NB4 (cell line): ENCODE results near the gene SYP.

Experiments used
- DNase-seq: peaks from one replicate; pipeline ENCODE4 v3.0.0; 2010; ENCODE audit warnings: low read depth
- H3K4me3 ChIP-seq: one replicate; pipeline ENCODE4 v1.5.1; 2011; ENCODE audit warnings: mild to moderate bottlenecking, low read depth, low read length, moderate library complexity
- MYC ChIP-seq: IDR thresholded peaks from 2 replicates; pipeline ENCODE4 v1.6.1; 2011; ENCODE audit warnings: low read depth, low read length
- POLR2A ChIP-seq: IDR thresholded peaks from 2 replicates; pipeline ENCODE4 v1.6.1; 2011; ENCODE audit warnings: mild to moderate bottlenecking; ENCODE audit not compliant: insufficient read length; ENCODE audit errors: extremely low read depth
- TF ChIP-seq, protein P1 (sequence below): IDR thresholded peaks from one replicate; pipeline ENCODE4 v1.5.1; 2012; ENCODE audit warnings: low read depth, low read length
- TF ChIP-seq, protein P2 (sequence below): IDR thresholded peaks from 2 replicates; pipeline ENCODE4 v1.6.1; 2011; ENCODE audit warnings: low read depth, low read length

Gene SYP

DNA sequence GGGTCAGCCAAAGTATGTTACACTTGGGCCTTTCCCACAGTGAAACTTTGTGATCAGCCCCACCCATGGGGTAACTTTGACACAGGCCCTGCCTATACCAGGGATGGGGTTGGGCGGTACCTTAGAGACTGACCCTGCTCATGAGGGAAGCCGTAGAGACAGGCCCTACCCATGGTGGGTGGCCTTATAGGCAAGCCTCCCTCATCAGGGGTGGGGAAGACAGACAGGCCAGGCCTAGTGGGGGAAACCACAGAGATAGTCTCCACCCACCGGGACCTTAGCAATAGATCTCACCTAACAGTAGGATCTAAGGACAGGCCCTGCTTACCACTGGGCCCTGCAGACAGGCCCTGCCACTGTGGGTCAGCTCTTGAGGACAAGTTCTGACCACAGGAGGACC, 21.5 kb downstream of the SYP start:
- DNase-seq: no peak
- TF ChIP-seq MYC (no peak), POLR2A (no peak)
- TF ChIP-seq, protein P1, sequence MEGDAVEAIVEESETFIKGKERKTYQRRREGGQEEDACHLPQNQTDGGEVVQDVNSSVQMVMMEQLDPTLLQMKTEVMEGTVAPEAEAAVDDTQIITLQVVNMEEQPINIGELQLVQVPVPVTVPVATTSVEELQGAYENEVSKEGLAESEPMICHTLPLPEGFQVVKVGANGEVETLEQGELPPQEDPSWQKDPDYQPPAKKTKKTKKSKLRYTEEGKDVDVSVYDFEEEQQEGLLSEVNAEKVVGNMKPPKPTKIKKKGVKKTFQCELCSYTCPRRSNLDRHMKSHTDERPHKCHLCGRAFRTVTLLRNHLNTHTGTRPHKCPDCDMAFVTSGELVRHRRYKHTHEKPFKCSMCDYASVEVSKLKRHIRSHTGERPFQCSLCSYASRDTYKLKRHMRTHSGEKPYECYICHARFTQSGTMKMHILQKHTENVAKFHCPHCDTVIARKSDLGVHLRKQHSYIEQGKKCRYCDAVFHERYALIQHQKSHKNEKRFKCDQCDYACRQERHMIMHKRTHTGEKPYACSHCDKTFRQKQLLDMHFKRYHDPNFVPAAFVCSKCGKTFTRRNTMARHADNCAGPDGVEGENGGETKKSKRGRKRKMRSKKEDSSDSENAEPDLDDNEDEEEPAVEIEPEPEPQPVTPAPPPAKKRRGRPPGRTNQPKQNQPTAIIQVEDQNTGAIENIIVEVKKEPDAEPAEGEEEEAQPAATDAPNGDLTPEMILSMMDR: no peak
- TF ChIP-seq, protein P2, sequence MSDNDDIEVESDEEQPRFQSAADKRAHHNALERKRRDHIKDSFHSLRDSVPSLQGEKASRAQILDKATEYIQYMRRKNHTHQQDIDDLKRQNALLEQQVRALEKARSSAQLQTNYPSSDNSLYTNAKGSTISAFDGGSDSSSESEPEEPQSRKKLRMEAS: no peak
- H3K4me3 ChIP-seq: no peak overlapping the region

DNA sequence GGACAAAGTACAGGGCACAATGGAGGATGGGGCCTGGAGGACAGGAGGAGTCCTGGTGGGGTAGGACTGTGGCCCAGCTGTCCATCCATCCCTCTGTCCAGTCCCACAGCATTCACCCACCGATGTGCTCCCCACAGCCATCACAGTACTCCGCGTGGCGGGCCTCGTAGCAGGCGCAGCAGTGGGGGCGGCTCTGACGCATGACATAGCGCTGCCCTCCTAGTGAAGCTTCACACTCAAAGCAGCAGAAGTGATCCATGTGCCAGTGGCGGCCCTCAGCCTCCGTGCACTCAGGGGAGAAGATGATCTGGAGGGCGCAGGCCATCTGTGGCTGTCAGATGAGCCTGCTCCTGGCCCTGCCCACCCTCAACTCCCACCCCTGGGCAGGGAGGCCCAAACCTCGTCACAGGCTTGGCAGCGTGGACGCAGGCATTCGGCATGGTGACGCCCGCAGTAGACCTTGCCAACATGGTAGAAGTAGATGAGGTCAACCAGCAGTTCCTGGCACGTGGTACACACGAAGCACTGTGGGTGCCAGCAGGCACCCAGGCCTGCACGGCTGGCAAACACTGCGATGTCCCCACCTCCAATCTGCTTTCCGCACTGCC, 22.0 kb downstream of the SYP start:
- TF ChIP-seq MYC (no peak), POLR2A (no peak)
- TF ChIP-seq, protein P2: no peak
- TF ChIP-seq, protein P1: no peak
- H3K4me3 ChIP-seq: no peak overlapping the region
- no peak for DNase-seq

DNA sequence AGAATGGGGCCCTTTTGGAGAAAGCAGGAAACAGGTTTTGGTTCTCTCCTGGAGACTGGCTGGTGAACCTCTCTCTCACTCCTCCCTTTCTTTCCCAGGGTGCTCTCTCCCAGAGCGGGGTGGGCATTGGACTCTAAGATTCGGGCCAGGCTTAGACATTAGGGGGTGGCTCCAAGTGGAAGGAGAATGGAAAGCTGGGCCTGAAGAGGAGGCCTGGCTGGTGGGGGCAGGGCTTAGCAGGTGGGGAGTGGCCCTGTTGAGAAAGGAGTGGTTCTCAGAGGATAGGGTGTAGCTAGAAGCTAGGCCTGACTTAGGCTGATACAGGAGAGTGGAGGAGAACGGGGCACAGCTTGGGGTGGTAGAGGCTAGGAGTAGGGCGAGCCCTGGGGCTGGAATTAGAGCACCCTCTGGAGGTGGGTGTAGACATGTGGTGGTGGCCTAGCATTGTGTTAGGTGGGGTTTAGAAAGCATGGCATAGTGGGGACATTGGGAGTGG, 22.6 kb downstream of the SYP start:
- DNase-seq: peak; percentile 65
- TF ChIP-seq, protein P2: peak; percentile 67
- 0 out of 2 replicates have a peak, but pooled peaks have one; percentile 31 for TF ChIP-seq MYC
- TF ChIP-seq POLR2A: no peak
- TF ChIP-seq, protein P1: peak; percentile 30
- H3K4me3 ChIP-seq: no peak overlapping the region

DNA sequence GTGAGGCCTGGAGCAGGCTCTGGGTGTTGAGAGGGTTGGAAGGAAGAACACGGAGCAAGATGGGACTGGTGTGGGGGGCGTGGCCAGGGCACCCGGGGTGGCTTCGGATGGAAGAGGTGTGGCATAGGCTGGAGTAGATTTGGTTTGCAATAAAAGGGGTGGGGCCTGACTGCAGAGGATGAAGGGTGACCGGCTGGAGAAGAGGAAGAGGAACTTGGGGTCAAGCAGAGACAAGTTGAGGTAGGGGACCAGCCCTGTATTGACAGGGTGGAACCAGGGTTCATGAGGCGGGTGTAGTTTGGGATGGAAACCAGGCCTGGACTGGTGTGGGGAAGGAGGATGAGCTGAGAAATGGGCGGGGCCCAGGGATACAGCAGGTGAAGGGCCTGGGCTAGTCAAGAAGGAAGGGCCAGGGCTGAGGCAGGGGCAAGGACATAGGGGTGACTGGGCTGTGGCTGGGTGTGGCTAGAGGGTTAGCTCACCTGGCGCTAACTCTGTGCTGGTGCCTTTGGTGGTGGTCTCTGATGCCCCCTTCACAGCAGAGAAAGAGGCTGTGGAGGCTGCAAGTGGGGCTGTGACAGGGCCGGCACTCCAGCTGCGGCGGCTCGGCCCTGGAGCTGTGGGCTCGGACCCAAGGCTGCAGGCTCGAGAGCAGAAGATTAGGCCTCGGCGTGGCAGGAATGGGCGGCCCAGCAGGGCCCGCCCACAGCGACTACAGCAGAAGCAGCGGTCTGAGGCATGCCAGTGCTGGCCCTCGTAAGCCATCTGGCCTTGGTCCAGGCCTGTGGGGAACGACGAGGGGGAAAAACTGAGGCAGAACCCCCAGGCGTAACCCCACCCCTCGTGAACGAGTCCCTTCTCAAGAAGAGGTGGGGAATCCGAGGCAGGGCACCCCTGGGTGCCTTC, 23.3 kb downstream of the SYP start:
- TF ChIP-seq, protein P2: no peak
- TF ChIP-seq MYC: no peak
- TF ChIP-seq, protein P1: no peak
- no peak overlapping the region for H3K4me3 ChIP-seq
- peak; percentile 67 for DNase-seq

DNA sequence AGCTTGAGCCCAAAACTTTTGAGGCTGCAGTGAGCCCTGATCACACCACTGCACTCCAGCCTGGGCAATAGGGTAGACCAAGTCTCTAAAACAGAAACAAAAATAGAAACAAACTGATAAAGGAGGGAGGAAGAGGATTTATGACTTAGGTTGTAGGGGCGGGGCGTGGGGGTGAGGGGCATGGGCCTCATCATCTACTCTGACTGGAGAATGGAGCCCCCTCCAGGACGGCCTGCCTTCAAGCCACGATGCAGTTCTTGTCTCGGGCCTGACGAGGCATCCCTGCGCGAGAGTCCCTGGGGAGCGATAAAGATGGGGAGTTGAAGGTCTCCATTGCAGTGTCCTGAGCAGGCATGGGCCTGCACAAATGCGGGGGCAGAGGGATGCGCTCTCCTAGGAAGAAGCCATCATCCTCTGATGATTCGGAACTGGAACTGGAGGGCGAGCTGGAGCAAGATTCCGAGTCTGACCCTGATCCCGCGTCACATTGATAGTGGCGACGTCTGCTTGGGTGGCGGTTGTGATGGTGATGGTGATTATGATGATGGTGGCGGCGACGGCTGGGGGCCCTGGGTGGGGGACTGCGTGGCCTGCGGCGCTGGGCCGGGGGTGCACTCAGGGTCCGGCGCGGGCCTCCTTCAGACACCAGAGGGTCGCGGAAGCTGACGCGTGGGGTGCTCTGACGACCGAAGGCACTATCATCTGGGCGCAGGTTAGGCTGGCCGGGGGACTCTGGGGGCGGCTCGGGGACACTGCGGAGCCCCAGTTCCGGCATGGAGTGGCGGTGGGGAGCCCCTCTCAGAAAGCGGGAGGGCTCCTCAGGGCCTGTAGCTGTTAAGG, 24.3 kb downstream of the SYP start:
- peak; percentile 80 for DNase-seq
- no peak overlapping the region for H3K4me3 ChIP-seq
- TF ChIP-seq, protein P2: no peak
- TF ChIP-seq MYC: no peak
